Kidney tubule cell (primary cell): Measurements from ENCODE around the gene ENTHD1.
A peak's percentile ranks its signal among the peaks of the same experiment; 100 is the strongest.
"Not testable (repeated sequence)": the region's sequence is repeated elsewhere in the genome, so short reads cannot be mapped to it uniquely, and the experiment has no call there.

Experiments
- DNase-seq: peaks from one replicate; pipeline ENCODE4 v3.0.0-alpha.2; 2018; ENCODE audit warnings: low spot score

The ENTHD1 gene

DNA sequence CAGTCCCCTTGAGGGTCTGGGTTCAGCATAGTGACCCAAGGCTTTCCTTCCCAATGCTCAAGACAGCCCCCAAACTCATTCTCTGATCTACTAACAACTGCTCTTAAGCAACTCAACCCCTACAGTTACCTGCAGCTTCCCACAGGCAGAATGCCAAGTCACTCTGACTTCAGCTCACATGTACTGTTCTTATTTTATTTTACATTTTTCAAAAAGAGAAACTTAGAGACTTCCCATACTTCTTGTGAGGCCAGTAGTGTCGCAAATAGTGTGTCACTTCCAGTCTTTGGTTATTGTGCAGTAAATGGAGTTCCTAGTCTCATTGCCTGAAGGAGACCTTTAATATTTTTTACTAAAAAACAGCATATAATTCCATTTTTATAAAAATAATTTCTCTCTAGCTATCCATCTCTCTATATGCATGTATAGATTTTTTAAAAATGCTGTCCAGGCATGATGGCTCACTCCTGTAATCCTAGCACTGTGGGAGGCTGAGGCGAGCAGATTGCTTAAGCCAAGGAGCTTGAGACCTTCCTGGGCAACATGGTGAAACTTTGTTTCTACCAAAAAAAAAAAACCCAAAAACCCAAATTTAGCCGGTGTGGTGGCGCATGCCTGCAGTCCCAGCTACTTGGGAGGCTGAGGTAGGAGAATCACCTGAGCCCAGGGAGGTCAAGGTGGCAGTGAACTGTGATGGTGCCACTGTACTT lies 41.8 kb downstream of the ENTHD1 start:
- DNase-seq: no peak

DNA sequence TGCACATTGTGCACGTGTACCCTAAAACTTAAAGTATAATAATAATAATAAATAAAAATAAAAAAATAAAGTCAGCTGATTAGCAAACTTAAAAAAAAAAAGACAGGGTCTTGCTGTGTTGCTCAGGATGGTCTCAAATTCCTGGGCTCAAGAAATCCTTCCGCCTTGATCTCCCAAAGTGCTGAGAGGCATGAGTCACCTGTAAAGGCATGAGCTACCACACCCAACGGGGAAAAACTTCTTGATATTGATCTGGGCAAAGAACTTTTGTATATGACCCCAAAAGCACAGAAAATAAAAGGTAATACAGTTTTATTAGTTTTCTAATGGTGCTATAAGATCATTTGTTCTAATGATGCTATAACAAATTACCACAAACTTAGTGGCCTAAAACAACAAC lies 46.1 kb downstream of the ENTHD1 start:
- DNase-seq: no peak

DNA sequence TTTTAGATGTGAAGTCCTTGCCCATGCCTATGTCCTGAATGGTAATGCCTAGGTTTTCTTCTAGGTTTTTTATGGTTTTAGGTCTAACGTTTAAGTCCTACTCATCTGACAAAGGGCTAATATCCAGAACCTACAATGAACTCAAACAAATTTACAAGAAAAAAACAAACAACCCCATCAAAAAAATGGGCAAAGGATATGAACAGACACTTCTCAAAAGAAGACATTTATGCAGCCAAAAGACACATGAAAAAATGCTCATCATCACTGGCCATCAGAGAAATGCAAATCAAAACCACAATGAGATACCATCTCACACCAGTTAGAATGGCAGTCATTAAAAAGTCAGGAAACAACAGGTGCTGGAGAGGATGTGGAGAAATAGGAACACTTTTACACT lies 47.0 kb downstream of the ENTHD1 start:
- not testable (repeated sequence) for DNase-seq

DNA sequence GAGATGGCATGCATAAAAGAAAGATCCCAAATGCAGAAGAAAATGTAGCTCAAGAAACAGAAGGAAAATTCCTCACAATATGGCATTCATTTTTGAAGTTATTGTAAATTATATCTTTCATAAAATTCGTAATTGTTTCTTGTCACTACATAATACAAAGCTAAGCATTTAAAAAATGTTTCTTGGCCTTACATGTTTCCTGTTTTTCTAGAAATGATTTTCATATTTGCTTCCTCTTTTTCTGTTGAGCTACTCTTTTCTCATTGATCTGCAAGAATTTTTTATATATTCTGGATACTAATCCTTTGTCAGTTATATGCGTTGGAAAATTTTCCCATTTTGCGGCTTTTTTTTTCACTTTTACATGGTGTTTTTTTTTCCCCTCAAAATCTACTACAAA lies 48.0 kb downstream of the ENTHD1 start:
- no peak for DNase-seq

GRCh38 chr22:39839917-39840510 lies 53.5 kb downstream of the ENTHD1 start:
- DNase-seq: no peak

GRCh38 chr22:39839204-39839603 lies 54.4 kb downstream of the ENTHD1 start:
- no peak for DNase-seq

- DNase-seq: no peak
Observed at GRCh38 chr22:39833610-39834009, 60.0 kb downstream of the ENTHD1 start.

GRCh38 chr22:39833093-39833492 lies 60.5 kb downstream of the ENTHD1 start:
- no peak for DNase-seq

DNA sequence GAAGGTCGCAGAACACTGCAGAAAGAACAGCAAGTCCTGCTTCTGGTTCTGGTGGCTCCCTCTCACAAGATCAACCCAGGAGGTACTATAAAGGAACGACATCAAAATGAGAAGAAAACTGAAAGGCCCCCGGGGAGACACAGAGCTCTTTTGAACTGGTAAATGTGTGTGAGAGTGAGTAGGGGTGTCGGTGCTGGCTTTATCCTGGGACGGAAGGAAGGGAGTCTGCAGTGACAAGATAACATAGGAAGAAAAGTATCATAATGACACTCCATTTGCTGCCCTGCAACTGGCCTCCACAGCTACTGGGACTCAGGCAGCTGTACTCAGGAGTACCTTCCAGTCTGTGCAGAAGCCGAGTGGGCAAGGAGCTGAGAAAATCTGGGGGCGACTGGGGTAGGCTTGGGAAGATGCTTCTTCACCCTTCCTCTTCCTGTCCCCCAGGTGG lies 60.9 kb downstream of the ENTHD1 start:
- DNase-seq: no peak

DNA sequence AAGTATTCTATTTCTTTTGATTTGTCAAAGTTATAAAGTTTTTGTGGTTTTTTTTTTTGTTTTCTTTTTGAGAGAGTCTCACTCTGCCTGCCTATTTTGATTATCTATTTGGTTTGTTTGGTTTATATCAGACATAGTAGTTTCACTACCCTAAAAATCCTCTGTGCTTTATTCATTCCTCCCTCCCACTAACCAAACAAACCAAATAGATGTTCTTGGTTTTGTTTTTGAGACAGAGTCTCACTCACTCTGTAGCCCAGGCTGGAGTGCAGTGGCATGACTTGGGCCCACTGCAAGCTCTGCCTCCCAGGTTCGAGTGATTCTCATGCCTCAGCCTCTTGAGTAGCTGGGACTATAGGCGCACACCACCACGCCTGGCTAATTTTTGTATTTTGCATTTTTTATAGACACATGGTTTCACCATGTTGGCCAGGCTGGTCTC lies 67.9 kb downstream of the ENTHD1 start:
- no peak for DNase-seq

- DNase-seq: no peak
Observed at GRCh38 chr22:39821008-39821407, 72.6 kb downstream of the ENTHD1 start.

- DNase-seq: peak; percentile 68
Observed at GRCh38 chr22:39820256-39820655, 73.3 kb downstream of the ENTHD1 start.

- no peak for DNase-seq
Observed at GRCh38 chr22:39819429-39819828, 74.1 kb downstream of the ENTHD1 start.

DNA sequence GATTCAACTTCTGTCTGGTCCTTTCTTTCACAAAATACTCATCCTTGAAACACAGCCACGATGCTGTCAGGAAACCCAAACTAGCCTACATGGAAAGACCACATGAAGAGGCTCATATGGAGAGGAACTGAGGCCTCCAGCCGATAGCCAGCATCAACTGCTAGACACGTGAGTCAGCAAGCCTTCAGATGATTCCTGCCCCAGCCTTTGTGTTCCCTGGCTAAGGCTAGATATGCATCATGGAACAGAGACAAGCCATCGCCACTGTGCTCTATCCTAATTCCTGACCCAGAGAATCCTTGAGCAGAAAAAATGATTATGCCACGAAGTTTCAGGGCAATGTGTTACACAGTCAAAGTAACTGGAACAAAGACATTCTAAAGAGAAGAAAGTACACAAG lies 75.5 kb downstream of the ENTHD1 start:
- DNase-seq: peak; percentile 46

DNA sequence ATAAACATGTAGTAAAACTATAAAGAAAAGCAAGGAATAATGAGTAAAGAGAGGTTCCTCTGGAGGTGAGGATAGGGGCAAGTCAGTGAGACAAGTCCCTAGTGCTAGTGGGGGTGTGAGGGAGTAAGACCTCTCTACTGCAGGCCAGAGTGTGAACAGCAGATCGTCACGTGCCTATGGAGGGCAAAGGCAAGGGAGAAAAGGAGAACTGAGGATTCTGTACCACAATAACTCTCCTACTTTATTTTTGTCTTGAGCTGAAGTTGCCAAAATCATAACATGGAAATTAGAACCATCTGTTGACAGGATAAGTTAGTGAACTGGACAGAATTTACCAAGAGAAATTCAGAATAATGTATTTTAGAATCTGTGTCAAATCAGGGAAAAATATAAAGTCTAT lies 77.6 kb downstream of the ENTHD1 start:
- DNase-seq: no peak

DNA sequence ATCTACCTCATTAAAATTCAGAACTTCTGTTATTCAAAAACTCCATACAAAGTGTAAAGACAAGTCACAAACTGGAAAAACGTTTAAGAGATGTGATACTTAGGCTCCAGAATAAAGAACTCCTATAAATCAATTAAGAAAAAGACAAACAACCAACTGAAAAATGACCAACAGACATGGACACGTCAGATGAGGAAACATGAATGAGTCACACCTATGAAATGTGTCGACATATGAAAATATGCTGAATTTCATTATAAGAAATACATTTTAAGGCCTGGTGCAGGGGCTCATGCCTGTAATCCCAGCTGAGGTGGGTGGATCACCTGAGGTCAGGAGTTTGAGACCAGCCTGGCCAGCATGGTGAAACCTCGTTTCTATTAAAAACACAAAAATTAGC lies 78.7 kb downstream of the ENTHD1 start:
- DNase-seq: no peak

- DNase-seq: no peak
Observed at GRCh38 chr22:39809772-39810557, 83.6 kb downstream of the ENTHD1 start.

- peak; percentile 13 for DNase-seq
Observed at GRCh38 chr22:39808081-39808480, 85.5 kb downstream of the ENTHD1 start.

- DNase-seq: no peak
Observed at GRCh38 chr22:39806109-39806508, 87.5 kb downstream of the ENTHD1 start.

GRCh38 chr22:39805117-39805516 lies 88.4 kb downstream of the ENTHD1 start:
- DNase-seq: no peak

DNA sequence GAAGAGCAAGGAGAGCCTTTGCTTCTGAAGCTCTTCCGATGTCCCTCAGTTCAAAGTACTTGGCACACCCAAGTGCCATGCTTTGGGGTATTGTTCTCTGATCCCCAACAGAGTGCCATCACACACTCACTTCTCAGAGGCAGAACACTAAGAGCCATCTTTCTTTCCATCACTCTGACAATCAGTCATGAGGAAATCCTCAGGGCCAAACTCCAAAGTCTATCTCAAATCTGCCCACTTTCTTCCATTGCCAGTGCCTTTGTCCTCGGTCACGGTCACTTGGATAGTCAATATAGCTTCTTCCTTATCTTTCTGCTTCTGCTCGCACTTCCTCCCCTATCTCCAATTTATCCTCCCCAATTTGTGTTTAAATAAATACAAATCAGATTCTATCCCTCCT lies 90.9 kb downstream of the ENTHD1 start:
- no peak for DNase-seq

- DNase-seq: no peak
Observed at GRCh38 chr22:39800790-39801520, 92.6 kb downstream of the ENTHD1 start.
